ENCODE measurements around the gene EXOC2. TPM values are rescaled to one million over a fixed set of nuclear protein-coding genes. Genes with fewer than 3 reads are reported as not detected.

Gene EXOC2
- total RNA-seq, 4 donors from 2014 or later = 25.6 to 37.1 (median 30.8) TPM

DNA sequence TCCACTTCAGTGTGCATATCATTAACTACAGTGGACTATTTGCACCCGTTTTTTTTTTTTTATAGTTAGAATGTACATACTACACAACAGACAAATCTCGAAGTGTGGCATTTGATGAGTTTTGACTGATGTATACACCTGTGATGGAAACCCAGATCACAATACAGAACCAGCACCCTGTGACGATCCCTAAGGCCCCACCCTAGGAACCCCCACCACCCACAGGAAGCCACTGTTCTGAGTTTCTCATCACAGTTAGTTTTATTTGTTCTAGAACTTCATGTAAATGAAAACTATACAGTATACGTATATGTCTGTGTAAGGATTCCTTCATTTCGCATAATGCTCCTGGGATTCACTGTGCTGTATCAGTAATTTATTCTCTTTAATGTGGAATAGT lies 198.5 kb downstream of the EXOC2 start:
- intact Hi-C loops (cut with DNase I) = no loop called here
- Histone ChIP-seq H3K4me3 (replicated peaks in 1 of 3) (no peak overlapping the region), H3K4me1 (no peaks in the 10 kb centered on the region), H3K27me3 (no peaks in the 10 kb centered on the region), H3K9me3 (no peaks in the 10 kb centered on the region), H3K36me3 (peaks cover 0 to 8% of the 10 kb centered on the region in 2 donors), H3K27ac (no peak overlapping the region)
- DNase-seq = no peak
- WGBS, 2 donors = 88 to 94% methylated on average over 5 of the region's 5 CpGs
- TF ChIP-seq, protein P1, sequence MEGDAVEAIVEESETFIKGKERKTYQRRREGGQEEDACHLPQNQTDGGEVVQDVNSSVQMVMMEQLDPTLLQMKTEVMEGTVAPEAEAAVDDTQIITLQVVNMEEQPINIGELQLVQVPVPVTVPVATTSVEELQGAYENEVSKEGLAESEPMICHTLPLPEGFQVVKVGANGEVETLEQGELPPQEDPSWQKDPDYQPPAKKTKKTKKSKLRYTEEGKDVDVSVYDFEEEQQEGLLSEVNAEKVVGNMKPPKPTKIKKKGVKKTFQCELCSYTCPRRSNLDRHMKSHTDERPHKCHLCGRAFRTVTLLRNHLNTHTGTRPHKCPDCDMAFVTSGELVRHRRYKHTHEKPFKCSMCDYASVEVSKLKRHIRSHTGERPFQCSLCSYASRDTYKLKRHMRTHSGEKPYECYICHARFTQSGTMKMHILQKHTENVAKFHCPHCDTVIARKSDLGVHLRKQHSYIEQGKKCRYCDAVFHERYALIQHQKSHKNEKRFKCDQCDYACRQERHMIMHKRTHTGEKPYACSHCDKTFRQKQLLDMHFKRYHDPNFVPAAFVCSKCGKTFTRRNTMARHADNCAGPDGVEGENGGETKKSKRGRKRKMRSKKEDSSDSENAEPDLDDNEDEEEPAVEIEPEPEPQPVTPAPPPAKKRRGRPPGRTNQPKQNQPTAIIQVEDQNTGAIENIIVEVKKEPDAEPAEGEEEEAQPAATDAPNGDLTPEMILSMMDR (IDR thresholded peaks at IDR 0.05) = no peak
- TF ChIP-seq POLR2A (IDR thresholded peaks at IDR 0.05) = no peak

DNA sequence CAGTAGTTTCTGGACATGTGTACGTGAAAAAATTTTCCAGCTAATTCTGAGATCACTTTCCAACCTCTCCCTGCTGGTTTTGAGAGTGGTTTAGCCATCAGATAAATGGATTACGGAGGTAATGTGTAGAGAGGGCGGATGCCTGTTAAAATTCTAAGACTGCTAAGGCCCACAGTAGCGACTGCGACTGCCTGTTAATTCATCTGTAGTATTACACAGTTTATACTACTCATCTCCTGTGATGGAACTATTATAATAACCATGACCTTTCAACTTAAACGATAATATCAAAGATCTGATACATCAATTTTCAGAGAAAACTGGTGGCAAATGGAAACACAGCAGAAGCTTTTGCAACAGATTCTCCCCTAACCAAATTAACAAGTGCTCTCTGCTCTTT lies 199.1 kb downstream of the EXOC2 start:
- no peak overlapping the region for H3K4me3 ChIP-seq (replicated peaks in 1 of 3)
- no peak for DNase-seq
- 77 to 91% methylated on average over 6 of the region's 6 CpGs for WGBS, 2 donors
- H3K27me3 ChIP-seq = no peaks in the 10 kb centered on the region
- peaks cover 0 to 10% of the 10 kb centered on the region in 2 donors for H3K36me3 ChIP-seq
- TF ChIP-seq, protein P1 (IDR thresholded peaks at IDR 0.05) = no peak
- no peak for TF ChIP-seq POLR2A (IDR thresholded peaks at IDR 0.05)
- H3K9me3 ChIP-seq = no peaks in the 10 kb centered on the region
- H3K4me1 ChIP-seq = no peaks in the 10 kb centered on the region
- intact Hi-C loops (cut with DNase I) = no loop called here
- no peak overlapping the region for H3K27ac ChIP-seq

DNA sequence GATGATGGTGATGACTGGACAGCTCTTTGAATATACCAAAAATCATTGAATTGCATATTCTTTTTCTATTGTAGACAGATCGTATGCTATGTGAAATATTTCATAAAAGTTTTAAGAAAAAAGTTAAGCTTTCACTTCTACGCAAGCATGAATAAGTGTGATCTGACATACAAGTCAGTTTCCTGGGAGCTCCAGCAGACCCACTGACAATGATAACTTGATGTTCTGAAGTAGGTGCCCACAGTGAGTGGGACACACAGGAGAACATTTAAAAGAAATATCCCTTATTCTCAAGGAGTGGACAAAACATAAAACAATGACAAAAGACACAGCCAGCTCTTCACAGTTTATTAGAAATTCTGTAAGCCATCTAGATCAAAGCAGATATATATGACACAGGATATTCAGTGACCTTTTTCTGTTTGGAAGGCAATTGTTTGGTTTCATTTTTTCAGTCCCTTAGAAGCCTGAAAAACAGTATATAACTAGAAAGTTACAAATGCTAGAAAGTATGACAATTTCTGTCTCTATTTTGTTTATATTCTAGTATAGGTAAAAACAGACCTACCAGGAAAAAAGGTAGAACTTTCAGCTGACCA lies 200.0 kb downstream of the EXOC2 start:
- Histone ChIP-seq H3K27ac (no peak overlapping the region), H3K36me3 (peaks cover 5 to 17% of the 10 kb centered on the region in 2 donors), H3K27me3 (no peaks in the 10 kb centered on the region), H3K4me1 (no peaks in the 10 kb centered on the region), H3K4me3 (replicated peaks in 1 of 3) (no peak overlapping the region), H3K9me3 (no peaks in the 10 kb centered on the region)
- TF ChIP-seq, protein P1 (IDR thresholded peaks at IDR 0.05) = no peak
- TF ChIP-seq POLR2A (IDR thresholded peaks at IDR 0.05) = no peak
- DNase-seq = no peak
- 97% methylated on average over 2 of the region's 2 CpGs for WGBS, 2 donors
- intact Hi-C loops (cut with DNase I) = no loop called here

DNA sequence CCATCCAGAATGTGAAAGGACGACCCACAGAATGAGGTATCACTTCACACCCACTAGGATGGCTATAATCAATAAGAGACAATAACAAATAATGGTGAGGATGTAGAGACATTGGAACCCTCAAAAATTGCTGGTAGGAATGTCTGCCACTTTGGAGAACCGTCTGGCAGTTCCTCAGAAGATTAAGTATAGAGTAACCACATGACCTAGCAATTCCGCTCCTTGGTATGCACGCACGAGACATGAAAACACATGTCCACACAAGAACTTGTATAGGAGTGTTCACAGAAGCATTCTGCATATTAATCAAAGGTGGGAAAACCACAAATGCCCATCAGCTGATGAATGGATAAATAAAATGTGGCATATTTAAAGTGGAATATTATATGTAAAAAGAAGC lies 200.8 kb downstream of the EXOC2 start:
- Histone ChIP-seq H3K4me3 (replicated peaks in 1 of 3) (no peak overlapping the region), H3K27ac (no peak overlapping the region), H3K27me3 (no peaks in the 10 kb centered on the region), H3K9me3 (no peaks in the 10 kb centered on the region), H3K36me3 (peaks cover 5 to 17% of the 10 kb centered on the region in 2 donors), H3K4me1 (no peaks in the 10 kb centered on the region)
- no peak for TF ChIP-seq POLR2A (IDR thresholded peaks at IDR 0.05)
- TF ChIP-seq, protein P1 (IDR thresholded peaks at IDR 0.05) = no peak
- intact Hi-C loops (cut with DNase I) = no loop called here
- WGBS, 2 donors = 98 to 99% methylated on average over 5 of the region's 5 CpGs
- DNase-seq = no peak

DNA sequence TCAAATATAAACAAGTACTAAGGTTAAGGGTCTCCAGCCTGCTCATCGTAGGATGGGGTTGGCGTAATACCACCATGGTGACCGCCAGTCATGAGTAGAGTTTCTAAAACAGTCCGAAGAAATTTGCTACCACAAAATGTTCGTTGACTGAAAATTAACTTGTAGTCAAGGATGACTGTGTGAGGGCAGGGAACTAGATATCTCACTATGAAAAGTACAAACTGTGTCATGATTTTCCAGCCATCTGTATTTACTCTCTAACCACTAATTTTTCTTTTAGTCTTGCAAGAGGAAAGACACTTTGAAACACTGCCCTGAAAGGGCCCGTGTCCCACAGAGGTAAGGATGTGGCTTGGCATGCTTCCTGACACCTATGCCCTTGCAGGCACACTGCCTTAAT lies 201.7 kb downstream of the EXOC2 start:
- Histone ChIP-seq H3K36me3 (peaks cover 9 to 20% of the 10 kb centered on the region in 2 donors), H3K9me3 (no peaks in the 10 kb centered on the region)

More for the DNA sequence above, 201.7 kb downstream of the EXOC2 start:
- Histone ChIP-seq H3K4me3 (replicated peaks in 1 of 3) (no peak overlapping the region), H3K27ac (no peak overlapping the region), H3K27me3 (no peaks in the 10 kb centered on the region), H3K4me1 (no peaks in the 10 kb centered on the region)
- no peak for DNase-seq
- no peak for TF ChIP-seq POLR2A (IDR thresholded peaks at IDR 0.05)
- TF ChIP-seq, protein P1 (IDR thresholded peaks at IDR 0.05) = no peak
- intact Hi-C loops (cut with DNase I) = no loop called here
- WGBS, 2 donors = 83 to 86% methylated on average over 6 of the region's 6 CpGs

All from thyroid gland (tissue), 4 donors.